MM.1S (cell line): ENCODE results near the gene ARID4B.

Experiments used
- DNase-seq: peaks from one replicate; pipeline ENCODE4 v3.0.0-alpha.2; 2015
- H2AFZ ChIP-seq: fragments of 300-600 bp; sonication (generic); 2 replicates; pipeline ENCODE4 v1.6.0; 2016; ENCODE audit warnings: antibody characterized with exemption, low read length
- H3F3A ChIP-seq: fragments of 300-600 bp; sonication (generic); 2 replicates; pipeline ENCODE4 v1.6.1; 2016; ENCODE audit warnings: mild to moderate bottlenecking, antibody characterized with exemption, low read length, moderate library complexity, mixed read lengths; ENCODE audit not compliant: insufficient read depth
- H3K27ac ChIP-seq: fragments of 300-600 bp; sonication (generic); 2 replicates; pipeline ENCODE4 v1.5.1; 2016; ENCODE audit warnings: mild to moderate bottlenecking, low read length
- H3K27me3 ChIP-seq: fragments of 300-600 bp; sonication (generic); replicated peaks from 2 replicates; pipeline ENCODE4 v1.6.0; 2016; ENCODE audit warnings: low read length; ENCODE audit not compliant: insufficient read depth
- H3K36me3 ChIP-seq: fragments of 300-600 bp; sonication (generic); replicated peaks from 2 replicates; pipeline ENCODE4 v1.6.1; 2016; ENCODE audit warnings: mild to moderate bottlenecking, low read length, mixed read lengths; ENCODE audit not compliant: insufficient read depth
- H3K4me1 ChIP-seq: fragments of 300-600 bp; sonication (generic); 2 replicates; pipeline ENCODE4 v1.6.1; 2016; ENCODE audit warnings: low read length, mixed read lengths
- H3K4me2 ChIP-seq: fragments of 300-600 bp; sonication (generic); 2 replicates; pipeline ENCODE4 v1.6.0; 2016; ENCODE audit warnings: low read depth, low read length
- H3K4me3 ChIP-seq: fragments of 300-600 bp; sonication (generic); 2 replicates; pipeline ENCODE4 v1.5.1; 2016; ENCODE audit warnings: low read length, mixed read lengths
- H3K79me2 ChIP-seq: fragments of 300-600 bp; sonication (generic); 2 replicates; pipeline ENCODE4 v1.6.1; 2016; ENCODE audit warnings: mixed run types, low read length, mixed read lengths
- H3K9ac ChIP-seq: fragments of 300-600 bp; sonication (generic); 2 replicates; pipeline ENCODE4 v1.6.1; 2016; ENCODE audit warnings: low read length, mixed read lengths
- H3K9me2 ChIP-seq: fragments of 300-600 bp; sonication (generic); replicated peaks from 2 replicates; pipeline ENCODE4 v1.6.1; 2016; ENCODE audit warnings: mild to moderate bottlenecking, low read length, mixed read lengths; ENCODE audit not compliant: insufficient read depth
- H3K9me3 ChIP-seq: fragments of 300-600 bp; sonication (generic); replicated peaks from 2 replicates; pipeline ENCODE4 v1.6.1; 2016; ENCODE audit warnings: mild to moderate bottlenecking, low read length, mixed read lengths; ENCODE audit not compliant: insufficient read depth
- H4K20me1 ChIP-seq: fragments of 300-600 bp; sonication (generic); 2 replicates; pipeline ENCODE4 v1.6.1; 2016; ENCODE audit warnings: mild to moderate bottlenecking, low read length, moderate library complexity, mixed read lengths; ENCODE audit not compliant: insufficient read depth
- EZH2 ChIP-seq: fragments of 300-600 bp; sonication (generic); optimal IDR thresholded peaks from 2 replicates; pipeline ENCODE3; 2017; ENCODE audit warnings: low read depth, mild to moderate bottlenecking, antibody characterized with exemption, low read length, mixed read lengths
- EZH2phosphoT487 ChIP-seq: fragments of 300-600 bp; sonication (generic); IDR thresholded peaks from 2 replicates; pipeline ENCODE4 v1.6.1; 2018; ENCODE audit warnings: antibody characterized with exemption, low read length
- TF ChIP-seq, protein P1 (sequence below): fragments of 300-600 bp; sonication (generic); IDR thresholded peaks from 2 replicates; pipeline ENCODE4 v1.5.1; 2016; ENCODE audit warnings: antibody characterized with exemption, low read length, mixed read lengths

ARID4B gene

DNA sequence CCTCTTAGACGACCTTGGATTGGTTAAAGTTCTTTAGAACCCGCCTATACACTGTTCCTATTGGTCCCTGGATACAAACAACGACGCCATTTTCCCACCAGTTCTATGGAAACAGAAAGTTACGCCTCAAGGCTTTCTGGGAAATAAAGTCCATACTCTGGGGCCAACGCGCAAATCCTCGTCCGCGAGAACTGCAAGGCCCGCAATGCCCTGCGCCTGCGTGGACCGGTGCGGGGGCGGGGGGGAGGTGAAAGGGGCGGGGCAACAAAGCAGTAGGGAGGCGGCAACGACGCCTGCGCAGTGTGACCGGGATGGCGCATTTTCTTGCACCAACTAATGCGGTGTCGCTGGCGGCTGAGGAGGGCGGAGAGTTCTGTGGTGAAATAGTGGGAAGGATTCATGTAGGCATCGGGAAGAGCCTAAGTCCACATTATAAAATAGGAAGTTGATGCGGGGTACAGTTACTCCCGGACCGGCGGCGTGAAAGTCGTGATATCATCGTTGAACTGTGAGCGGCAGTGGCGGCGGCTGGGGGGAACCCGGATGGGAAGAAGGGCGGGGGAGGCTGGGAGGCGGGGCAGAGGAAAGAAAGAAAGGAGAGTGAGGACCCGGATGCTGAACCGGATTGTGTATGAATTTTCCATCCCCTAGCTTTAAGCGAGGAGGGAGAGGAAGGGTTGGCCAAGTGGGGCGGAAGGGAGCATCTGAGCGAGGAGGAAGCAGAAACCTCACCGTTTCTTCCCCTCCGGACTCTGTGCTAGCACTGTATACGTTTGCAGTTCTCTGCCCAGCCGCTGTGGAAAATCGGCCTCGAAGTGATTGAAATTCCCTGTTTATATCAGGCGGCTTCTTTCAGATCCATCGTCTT is 526 bp upstream of the ARID4B start, which contains the start of gene GGPS1:
Gene GGPS1 (plus strand): TSS at position 300 of the 868 bp plus-strand sequence. CDS start 6,695 bp downstream, outside the sequence.
- peaks cover 23% of the 10 kb centered on the region for H3F3A ChIP-seq
- no peaks in the 10 kb centered on the region for H3K36me3 ChIP-seq
- H3K4me1 ChIP-seq, result peaks cover 20% of the 10 kb centered on the region
- no peaks in the 10 kb centered on the region for H3K9me2 ChIP-seq
- H3K9ac ChIP-seq, result peak within 1 kb of the TSS; percentile 86
- peak; percentile 100 for DNase-seq
- H3K4me2 ChIP-seq, result peak within 1 kb of the TSS; percentile 85
- H3K79me2 ChIP-seq, result peaks cover 86% of the 10 kb centered on the region
- peak within 1 kb of the TSS; percentile 91 for H3K4me3 ChIP-seq
- H4K20me1 ChIP-seq, result peaks cover 18% of the 10 kb centered on the region; the same call in 1 of the 2 replicates
- H3K27ac ChIP-seq, result peak within 1 kb of the TSS; percentile 81
- peak within 1 kb of the TSS; percentile 81 for H2AFZ ChIP-seq
- TF ChIP-seq EZH2phosphoT487 (no peak), EZH2 (no peak)
- TF ChIP-seq, protein P1, sequence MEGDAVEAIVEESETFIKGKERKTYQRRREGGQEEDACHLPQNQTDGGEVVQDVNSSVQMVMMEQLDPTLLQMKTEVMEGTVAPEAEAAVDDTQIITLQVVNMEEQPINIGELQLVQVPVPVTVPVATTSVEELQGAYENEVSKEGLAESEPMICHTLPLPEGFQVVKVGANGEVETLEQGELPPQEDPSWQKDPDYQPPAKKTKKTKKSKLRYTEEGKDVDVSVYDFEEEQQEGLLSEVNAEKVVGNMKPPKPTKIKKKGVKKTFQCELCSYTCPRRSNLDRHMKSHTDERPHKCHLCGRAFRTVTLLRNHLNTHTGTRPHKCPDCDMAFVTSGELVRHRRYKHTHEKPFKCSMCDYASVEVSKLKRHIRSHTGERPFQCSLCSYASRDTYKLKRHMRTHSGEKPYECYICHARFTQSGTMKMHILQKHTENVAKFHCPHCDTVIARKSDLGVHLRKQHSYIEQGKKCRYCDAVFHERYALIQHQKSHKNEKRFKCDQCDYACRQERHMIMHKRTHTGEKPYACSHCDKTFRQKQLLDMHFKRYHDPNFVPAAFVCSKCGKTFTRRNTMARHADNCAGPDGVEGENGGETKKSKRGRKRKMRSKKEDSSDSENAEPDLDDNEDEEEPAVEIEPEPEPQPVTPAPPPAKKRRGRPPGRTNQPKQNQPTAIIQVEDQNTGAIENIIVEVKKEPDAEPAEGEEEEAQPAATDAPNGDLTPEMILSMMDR, result no peak
- no peaks in the 10 kb centered on the region for H3K9me3 ChIP-seq
- H3K27me3 ChIP-seq, result no peaks in the 10 kb centered on the region

DNA sequence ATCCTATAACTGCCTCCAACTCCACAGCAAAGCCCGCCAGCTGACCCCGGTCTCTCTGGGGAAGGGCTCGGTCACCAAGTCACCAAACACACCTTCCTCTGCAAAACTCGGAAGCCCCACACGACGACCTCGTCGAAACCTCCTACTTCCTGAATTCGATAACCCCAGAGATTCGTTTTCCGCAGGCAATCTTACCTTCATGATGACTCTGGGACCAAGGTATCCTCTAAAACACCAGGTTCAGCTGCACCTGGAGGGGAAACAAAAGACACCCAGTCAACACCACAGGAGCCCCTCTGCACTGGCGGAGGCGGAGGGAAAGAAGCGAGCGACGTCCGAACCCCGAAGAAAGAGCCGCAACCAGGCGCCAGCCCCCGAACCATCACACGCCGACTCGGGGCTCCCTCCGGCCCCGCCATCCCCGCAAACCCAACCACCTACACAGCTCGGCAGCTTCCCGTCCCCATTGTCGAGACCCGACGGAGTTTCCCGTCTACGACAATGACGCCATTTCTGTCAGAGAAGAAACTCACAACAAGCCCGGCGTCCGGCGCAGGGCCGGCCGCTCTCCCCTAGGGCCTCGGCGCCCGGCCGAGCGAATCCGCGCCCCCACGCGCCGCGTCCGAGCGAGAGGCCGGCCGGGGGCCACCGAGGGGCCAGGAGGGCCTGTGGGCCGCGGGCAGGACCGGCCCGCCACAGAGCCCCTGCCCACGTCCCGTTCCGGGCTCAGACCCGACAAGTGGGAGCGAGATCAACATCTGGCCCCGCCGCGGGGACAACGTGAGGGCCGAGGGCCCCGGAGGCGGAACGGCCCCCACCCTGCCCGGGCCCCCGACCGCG is 1.0 kb downstream of the ARID4B start:
- H3K9me3 ChIP-seq, result no peaks in the 10 kb centered on the region
- TF ChIP-seq, protein P1, result no peak
- H3K36me3 ChIP-seq, result no peaks in the 10 kb centered on the region
- peak overlapping the region; percentile 86 for H3K9ac ChIP-seq
- peaks cover 18% of the 10 kb centered on the region; the same call in 1 of the 2 replicates for H4K20me1 ChIP-seq
- H3K4me1 ChIP-seq, result peaks cover 20% of the 10 kb centered on the region
- peak overlapping the region; percentile 83 for H3K4me2 ChIP-seq
- peak overlapping the region; percentile 91 for H3K4me3 ChIP-seq
- peak overlapping the region; percentile 67 for H2AFZ ChIP-seq
- peak; percentile 64 for DNase-seq
- peak overlapping the region; percentile 79; the same call in 1 of the 2 replicates for H3K27ac ChIP-seq
- no peaks in the 10 kb centered on the region for H3K27me3 ChIP-seq
- peaks cover 23% of the 10 kb centered on the region for H3F3A ChIP-seq
- H3K79me2 ChIP-seq, result peaks cover 89% of the 10 kb centered on the region
- H3K9me2 ChIP-seq, result no peaks in the 10 kb centered on the region

DNA sequence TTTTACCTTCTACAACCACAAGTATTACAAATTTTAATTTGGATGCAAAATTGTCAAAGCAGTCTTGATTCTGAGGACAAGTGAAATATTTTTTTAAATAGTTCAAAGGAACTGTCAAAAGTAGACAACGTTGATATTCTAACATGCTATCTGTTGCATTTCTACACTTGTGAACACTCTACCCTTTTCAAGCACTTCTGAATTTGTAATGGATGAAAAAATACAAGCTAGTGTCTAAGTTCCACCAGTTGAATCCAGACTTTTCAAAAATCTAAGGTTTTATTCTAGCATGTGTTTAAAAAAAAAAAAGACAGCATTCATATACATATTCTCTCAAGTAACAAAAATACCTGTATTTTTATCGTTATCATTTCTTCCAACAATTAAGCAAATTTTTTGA is 2.1 kb downstream of the ARID4B start:
- H3F3A ChIP-seq, result peaks cover 23% of the 10 kb centered on the region
- no peaks in the 10 kb centered on the region for H3K27me3 ChIP-seq
- peak overlapping the region; percentile 86; the same call in 1 of the 2 replicates for H3K9ac ChIP-seq
- no peak for DNase-seq
- H3K4me1 ChIP-seq, result peaks cover 18% of the 10 kb centered on the region
- H3K36me3 ChIP-seq, result no peaks in the 10 kb centered on the region
- H3K9me3 ChIP-seq, result no peaks in the 10 kb centered on the region
- H3K9me2 ChIP-seq, result no peaks in the 10 kb centered on the region
- no peak overlapping the region for H2AFZ ChIP-seq
- no peak overlapping the region for H3K27ac ChIP-seq
- H4K20me1 ChIP-seq, result peaks cover 18% of the 10 kb centered on the region; the same call in 1 of the 2 replicates
- H3K4me2 ChIP-seq, result peak overlapping the region; percentile 83
- TF ChIP-seq EZH2, result no peak
- TF ChIP-seq, protein P1, result no peak
- TF ChIP-seq EZH2phosphoT487, result no peak
- peaks cover 89% of the 10 kb centered on the region for H3K79me2 ChIP-seq
- peak overlapping the region; percentile 91 for H3K4me3 ChIP-seq
